Measurements from ENCODE around the gene AUH. TPM values are rescaled to one million over a fixed set of nuclear protein-coding genes. Genes with fewer than 3 reads are reported as not detected.

The AUH gene
- total and polyA plus RNA-seq, 2 experiments from 2014 or later = 9.9 to 18.3 TPM

DNA sequence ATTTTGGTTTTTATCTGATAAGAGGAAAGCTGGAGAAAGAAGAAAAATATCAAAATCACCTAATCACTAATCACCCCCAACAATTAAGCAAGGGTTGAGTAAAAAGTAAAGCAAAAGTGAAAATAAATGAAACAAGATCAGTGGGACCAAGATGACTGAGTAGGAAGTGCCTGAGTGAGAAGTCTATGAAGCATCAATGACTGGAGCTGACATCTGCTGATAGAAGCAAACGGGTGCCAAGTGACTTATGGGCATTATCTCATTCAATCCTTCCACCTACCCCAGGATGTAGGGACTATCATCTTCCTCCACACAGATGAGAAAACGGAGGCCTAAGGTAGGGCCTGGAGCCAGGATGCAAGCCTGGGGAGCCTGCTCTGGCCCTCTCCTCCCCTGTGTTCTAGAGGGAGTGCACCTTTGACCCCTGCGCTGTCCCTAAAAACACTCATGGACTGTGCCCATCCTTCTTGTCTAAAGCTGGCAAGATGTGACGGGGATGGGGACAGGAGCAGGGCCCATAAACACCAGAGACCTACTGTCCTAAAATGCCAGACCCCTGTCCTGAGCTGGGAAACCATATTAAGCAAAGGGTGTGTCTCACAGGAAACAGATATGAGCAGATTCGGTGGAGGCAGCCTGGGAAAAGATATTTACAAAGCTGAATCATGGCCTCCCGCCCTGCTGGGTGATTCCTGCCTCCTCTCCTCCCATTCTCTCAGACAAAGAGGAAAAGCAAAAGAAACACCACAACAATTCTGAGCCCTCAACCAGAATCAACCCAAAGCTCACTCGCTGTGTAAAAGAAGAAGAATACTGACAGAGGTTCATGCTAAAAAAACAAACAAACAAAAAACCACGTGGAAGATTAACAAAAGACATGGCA is 116.0 kb downstream of the AUH start:
- no peak for TF ChIP-seq EZH2phosphoT487 (IDR thresholded peaks at IDR 0.05; ENCODE audit: insufficient read depth, low read depth)
- no peak for TF ChIP-seq EZH2 (IDR thresholded peaks at IDR 0.05; ENCODE audit: insufficient read depth, poor library complexity, severe bottlenecking)
- H3K27ac ChIP-seq = no peak overlapping the region; the same call in 1 of the 2 replicates
- WGBS, 2 experiments (ENCODE audit: low coverage in 1 of 2, low lambda C conversion rate in 2 of 2, missing lambda C conversion rate in 2 of 2) = 80 to 83% methylated on average over 8 of the region's 8 CpGs
- H4K20me1 ChIP-seq (ENCODE audit: insufficient read depth) = no peaks in the 10 kb centered on the region
- no peak overlapping the region for H3K4me2 ChIP-seq (ENCODE audit: unreplicated experiment)
- DNase-seq = peak; percentile 50
- H3K36me3 ChIP-seq (ENCODE audit: low read depth) = no peaks in the 10 kb centered on the region
- H2AFZ ChIP-seq = peak overlapping the region; percentile 14; the same call in 1 of the 2 replicates
- no peaks in the 10 kb centered on the region for H3K9me3 ChIP-seq (ENCODE audit: low read depth)
- no peak overlapping the region for H3K9ac ChIP-seq
- H3K27me3 ChIP-seq (replicated peaks; ENCODE audit: insufficient read depth) = no peaks in the 10 kb centered on the region
- peaks cover 8% of the 10 kb centered on the region for H3K4me1 ChIP-seq (ENCODE audit: insufficient read depth)
- no peaks in the 10 kb centered on the region for H3F3A ChIP-seq (ENCODE audit: insufficient read depth)
- H3K79me2 ChIP-seq (ENCODE audit: insufficient read depth) = no peaks in the 10 kb centered on the region
- H3K4me3 ChIP-seq = no peak overlapping the region
- no peaks in the 10 kb centered on the region for H3K9me2 ChIP-seq (ENCODE audit: insufficient read depth)
- in situ Hi-C loops (cut with MboI) = no loop called here

GRCh38 chr9:91243029-91243428 is 118.7 kb downstream of the AUH start:
- no peak overlapping the region for H3K27ac ChIP-seq
- in situ Hi-C loops (cut with MboI) = no loop called here
- TF ChIP-seq EZH2phosphoT487 (IDR thresholded peaks at IDR 0.05; ENCODE audit: insufficient read depth, low read depth) (no peak), EZH2 (IDR thresholded peaks at IDR 0.05; ENCODE audit: insufficient read depth, poor library complexity, severe bottlenecking) (no peak)
- H3F3A ChIP-seq (ENCODE audit: insufficient read depth) = no peaks in the 10 kb centered on the region
- H3K79me2 ChIP-seq (ENCODE audit: insufficient read depth) = no peaks in the 10 kb centered on the region
- H3K9ac ChIP-seq = no peak overlapping the region
- H2AFZ ChIP-seq = no peak overlapping the region
- DNase-seq = no peak
- no peak overlapping the region for H3K4me2 ChIP-seq (ENCODE audit: unreplicated experiment)
- H3K9me2 ChIP-seq (ENCODE audit: insufficient read depth) = no peaks in the 10 kb centered on the region
- no peaks in the 10 kb centered on the region for H3K27me3 ChIP-seq (replicated peaks; ENCODE audit: insufficient read depth)
- H4K20me1 ChIP-seq (ENCODE audit: insufficient read depth) = no peaks in the 10 kb centered on the region
- H3K36me3 ChIP-seq (ENCODE audit: low read depth) = no peaks in the 10 kb centered on the region
- H3K9me3 ChIP-seq (ENCODE audit: low read depth) = no peaks in the 10 kb centered on the region
- no peak overlapping the region for H3K4me3 ChIP-seq
- whole genome bisulfite sequencing, 2 experiments (ENCODE audit: low coverage in 1 of 2, low lambda C conversion rate in 2 of 2, missing lambda C conversion rate in 2 of 2) = 95 to 98% methylated on average over 2 of the region's 2 CpGs
- peaks cover 8% of the 10 kb centered on the region for H3K4me1 ChIP-seq (ENCODE audit: insufficient read depth)

- TF ChIP-seq EZH2 (IDR thresholded peaks at IDR 0.05; ENCODE audit: insufficient read depth, poor library complexity, severe bottlenecking) = no peak
- TF ChIP-seq EZH2phosphoT487 (IDR thresholded peaks at IDR 0.05; ENCODE audit: insufficient read depth, low read depth) = no peak
- in situ Hi-C loops (cut with MboI) = no loop called here
- H3K4me1 ChIP-seq (ENCODE audit: insufficient read depth) = peaks cover 8% of the 10 kb centered on the region
- H3K4me3 ChIP-seq = no peak overlapping the region
- no peaks in the 10 kb centered on the region for H3K36me3 ChIP-seq (ENCODE audit: low read depth)
- H3K9me3 ChIP-seq (ENCODE audit: low read depth) = no peaks in the 10 kb centered on the region
- 87 to 90% methylated on average over 4 of the region's 4 CpGs for WGBS, 2 experiments (ENCODE audit: low coverage in 1 of 2, low lambda C conversion rate in 2 of 2, missing lambda C conversion rate in 2 of 2)
- no peak overlapping the region for H2AFZ ChIP-seq
- H4K20me1 ChIP-seq (ENCODE audit: insufficient read depth) = no peaks in the 10 kb centered on the region
- no peak overlapping the region for H3K9ac ChIP-seq
- no peaks in the 10 kb centered on the region for H3K9me2 ChIP-seq (ENCODE audit: insufficient read depth)
- no peaks in the 10 kb centered on the region for H3K27me3 ChIP-seq (replicated peaks; ENCODE audit: insufficient read depth)
- no peak overlapping the region for H3K4me2 ChIP-seq (ENCODE audit: unreplicated experiment)
- no peak overlapping the region for H3K27ac ChIP-seq
- H3F3A ChIP-seq (ENCODE audit: insufficient read depth) = no peaks in the 10 kb centered on the region
- no peak for DNase-seq
- no peaks in the 10 kb centered on the region for H3K79me2 ChIP-seq (ENCODE audit: insufficient read depth)
Measured at GRCh38 chr9:91241909-91242308, 119.8 kb downstream of the AUH start.

DNA sequence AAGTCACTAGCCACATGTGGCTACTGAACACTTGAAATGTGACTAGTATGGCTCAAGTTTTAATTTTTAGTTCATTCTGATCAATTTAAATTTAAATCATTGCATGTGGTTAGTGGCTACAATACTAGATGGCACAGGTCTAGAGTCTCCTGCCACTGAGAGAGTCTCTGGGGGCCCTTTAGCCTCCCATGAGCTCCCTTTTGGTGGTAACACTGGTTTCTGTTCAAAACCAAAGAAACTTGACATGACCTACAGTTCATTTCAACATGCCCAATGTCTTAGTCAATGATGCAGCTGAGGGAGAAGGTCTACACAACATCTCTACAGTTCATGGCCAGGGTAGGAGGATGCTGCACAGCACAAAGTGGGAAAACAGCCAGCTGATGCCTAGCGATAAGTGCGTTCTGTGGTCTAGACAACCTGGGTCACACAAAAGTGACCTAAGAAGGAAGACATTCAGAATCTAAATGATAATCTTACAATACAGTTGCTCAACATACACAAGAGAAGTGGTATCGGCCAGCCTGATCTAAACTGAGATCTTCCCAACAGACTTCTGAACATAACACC is 121.0 kb downstream of the AUH start:
- H2AFZ ChIP-seq = no peak overlapping the region
- no peak for DNase-seq
- H3K9ac ChIP-seq = no peak overlapping the region
- no peak overlapping the region for H3K27ac ChIP-seq
- WGBS, 2 experiments (ENCODE audit: low coverage in 1 of 2, low lambda C conversion rate in 2 of 2, missing lambda C conversion rate in 2 of 2) = 99 to 100% methylated on average over 3 of the region's 3 CpGs
- H4K20me1 ChIP-seq (ENCODE audit: insufficient read depth) = no peaks in the 10 kb centered on the region
- H3K4me2 ChIP-seq (ENCODE audit: unreplicated experiment) = no peak overlapping the region
- no peaks in the 10 kb centered on the region for H3F3A ChIP-seq (ENCODE audit: insufficient read depth)
- peaks cover 3% of the 10 kb centered on the region for H3K4me1 ChIP-seq (ENCODE audit: insufficient read depth)
- H3K79me2 ChIP-seq (ENCODE audit: insufficient read depth) = no peaks in the 10 kb centered on the region
- no peaks in the 10 kb centered on the region for H3K9me3 ChIP-seq (ENCODE audit: low read depth)
- H3K36me3 ChIP-seq (ENCODE audit: low read depth) = no peaks in the 10 kb centered on the region
- no peak overlapping the region for H3K4me3 ChIP-seq
- TF ChIP-seq EZH2phosphoT487 (IDR thresholded peaks at IDR 0.05; ENCODE audit: insufficient read depth, low read depth) (no peak), EZH2 (IDR thresholded peaks at IDR 0.05; ENCODE audit: insufficient read depth, poor library complexity, severe bottlenecking) (no peak)
- in situ Hi-C loops (cut with MboI) = no loop called here
- no peaks in the 10 kb centered on the region for H3K27me3 ChIP-seq (replicated peaks; ENCODE audit: insufficient read depth)
- H3K9me2 ChIP-seq (ENCODE audit: insufficient read depth) = no peaks in the 10 kb centered on the region
